Measurements from ENCODE around the gene PIGR. TPM values are rescaled to one million over a fixed set of nuclear protein-coding genes. Genes with fewer than 3 reads are reported as not detected.
A peak's percentile ranks its signal among the peaks of the same experiment; 100 is the strongest.

PIGR gene
- total RNA-seq, 2 experiments from 2014 or later, result 0.03 TPM; not detected in 1

GRCh38 chr1:206930210-206930798 lies 16.0 kb downstream of the PIGR start:
- no TSS peak for BruUV-seq (replicated peaks)
- Histone ChIP-seq H3K36me3 (ENCODE audit: insufficient read depth, low read length) (no peaks in the 10 kb centered on the region), H3K4me2 (ENCODE audit: low read length) (peak overlapping the region; percentile 27), H3K27ac (ENCODE audit: low read depth, low read length, poor library complexity, severe bottlenecking) (no peak overlapping the region), H3K9me2 (ENCODE audit: insufficient read depth, low read length) (no peaks in the 10 kb centered on the region), H2AFZ (ENCODE audit: low read length) (peak overlapping the region; percentile 81), H3K4me1 (ENCODE audit: insufficient read depth, low read length, poor library complexity, severe bottlenecking) (peaks cover 20% of the 10 kb centered on the region), H4K20me1 (ENCODE audit: insufficient read depth, low read length) (no peaks in the 10 kb centered on the region), H3K4me3 (ENCODE audit: low read depth, low read length, poor library complexity, severe bottlenecking) (no peak overlapping the region), H3K9me3 (ENCODE audit: low read length) (no peaks in the 10 kb centered on the region), H3K79me2 (ENCODE audit: insufficient read depth, low read depth, low read length) (no peaks in the 10 kb centered on the region)
- peak; percentile 51 for DNase-seq (ENCODE audit: low spot score)
- ChIA-PET POLR2A (interaction anchor here (1.0 to 3.8 kb wide), 3 partner anchors 8 to 16 kb away, joined by 3 to 23 read pairs (median 4); partner anchors contain the start of genes FCMR and PIGR), CTCF (ENCODE audit: unreplicated experiment) (interaction anchor here (0.6 to 1.5 kb wide), 4 partner anchors 17 to 299 kb away, joined by 3 to 6 read pairs (median 4); no protein-coding TSS in a partner anchor)
- TF ChIP-seq EZH2phosphoT487 (IDR thresholded peaks at IDR 0.05; ENCODE audit: borderline replicate concordance, low read depth, low read length), result no peak
- no peak for TF ChIP-seq CTCF (conservative IDR thresholded peaks at IDR 0.05; ENCODE audit: low read length)
- intact Hi-C loops (cut with micrococcal nuclease; ENCODE audit: unreplicated experiment), result loop anchor here (5.0 kb wide), 1 partner anchor 122 kb away; the partner anchor contains the start of genes PFKFB2 and YOD1

- TF ChIP-seq CTCF (conservative IDR thresholded peaks at IDR 0.05; ENCODE audit: low read length), result peak; percentile 46
- no peak for TF ChIP-seq EZH2phosphoT487 (IDR thresholded peaks at IDR 0.05; ENCODE audit: borderline replicate concordance, low read depth, low read length)
- Histone ChIP-seq H3K36me3 (ENCODE audit: insufficient read depth, low read length) (no peaks in the 10 kb centered on the region), H3K79me2 (ENCODE audit: insufficient read depth, low read depth, low read length) (no peaks in the 10 kb centered on the region), H3K27ac (ENCODE audit: low read depth, low read length, poor library complexity, severe bottlenecking) (no peak overlapping the region), H2AFZ (ENCODE audit: low read length) (peak overlapping the region; percentile 81; the same call in 1 of the 2 replicates), H3K9me3 (ENCODE audit: low read length) (no peaks in the 10 kb centered on the region), H3K4me2 (ENCODE audit: low read length) (no peak overlapping the region), H3K9me2 (ENCODE audit: insufficient read depth, low read length) (no peaks in the 10 kb centered on the region), H4K20me1 (ENCODE audit: insufficient read depth, low read length) (no peaks in the 10 kb centered on the region), H3K4me1 (ENCODE audit: insufficient read depth, low read length, poor library complexity, severe bottlenecking) (peaks cover 28% of the 10 kb centered on the region), H3K4me3 (ENCODE audit: low read depth, low read length, poor library complexity, severe bottlenecking) (no peak overlapping the region)
- intact Hi-C loops (cut with micrococcal nuclease; ENCODE audit: unreplicated experiment), result loop anchor here (5.0 to 10.0 kb wide), 2 partner anchors 53 to 875 kb away; partner anchors contain the start of gene RHEX
- ChIA-PET POLR2A (interaction anchor here (0.7 to 3.8 kb wide), 2 partner anchors 8 to 45 kb away, joined by 6 to 23 read pairs; partner anchors contain the start of gene FCMR), CTCF (ENCODE audit: unreplicated experiment) (no interaction called here)
- BruUV-seq (replicated peaks), result no TSS peak
- peak; percentile 53 for DNase-seq (ENCODE audit: low spot score)
Observed at GRCh38 chr1:206929524-206929923, 16.7 kb downstream of the PIGR start.

- ChIA-PET POLR2A (interaction anchor here (0.6 to 0.9 kb wide), 3 partner anchors 9 to 384 kb away, joined by 3 to 5 read pairs (median 4); no protein-coding TSS in a partner anchor), CTCF (ENCODE audit: unreplicated experiment) (no interaction called here)
- no TSS peak for BruUV-seq (replicated peaks)
- no peaks in the 10 kb centered on the region for H3K79me2 ChIP-seq (ENCODE audit: insufficient read depth, low read depth, low read length)
- H2AFZ ChIP-seq (ENCODE audit: low read length), result no peak overlapping the region
- no peak overlapping the region for H3K27ac ChIP-seq (ENCODE audit: low read depth, low read length, poor library complexity, severe bottlenecking)
- TF ChIP-seq EZH2phosphoT487 (IDR thresholded peaks at IDR 0.05; ENCODE audit: borderline replicate concordance, low read depth, low read length) (no peak), CTCF (conservative IDR thresholded peaks at IDR 0.05; ENCODE audit: low read length) (no peak)
- H3K36me3 ChIP-seq (ENCODE audit: insufficient read depth, low read length), result no peaks in the 10 kb centered on the region
- no peak for DNase-seq (ENCODE audit: low spot score)
- no peaks in the 10 kb centered on the region for H4K20me1 ChIP-seq (ENCODE audit: insufficient read depth, low read length)
- H3K9me3 ChIP-seq (ENCODE audit: low read length), result no peaks in the 10 kb centered on the region
- H3K4me1 ChIP-seq (ENCODE audit: insufficient read depth, low read length, poor library complexity, severe bottlenecking), result peaks cover 61% of the 10 kb centered on the region
- no peak overlapping the region for H3K4me3 ChIP-seq (ENCODE audit: low read depth, low read length, poor library complexity, severe bottlenecking)
- intact Hi-C loops (cut with micrococcal nuclease; ENCODE audit: unreplicated experiment), result loop anchor here (5.0 to 10.0 kb wide), 2 partner anchors 56 to 871 kb away; partner anchors contain the start of gene RHEX
- H3K4me2 ChIP-seq (ENCODE audit: low read length), result no peak overlapping the region
- no peaks in the 10 kb centered on the region for H3K9me2 ChIP-seq (ENCODE audit: insufficient read depth, low read length)
Observed at GRCh38 chr1:206926286-206926685, 20.0 kb downstream of the PIGR start.
